HEK293T (cell line): ENCODE measurements around the gene ACSF2.

Experiments used
- CTCF ChIA-PET: fragments of 350-600 bp; formaldehyde crosslinking; extraction: SDS; loops from one replicate; lab custom pipeline; 2021; ENCODE audit warnings: antibody characterized with exemption, inconsistent platforms; lab: Yijun Ruan, JAX
- POLR2A ChIA-PET: fragments of 350-600 bp; formaldehyde crosslinking; extraction: SDS; loops from one replicate; lab custom pipeline; 2020; ENCODE audit warnings: antibody characterized with exemption, inconsistent platforms; lab: Yijun Ruan, JAX
- DNase-seq: peaks from one replicate; pipeline ENCODE4 v3.0.0; 2012; ENCODE audit warnings: mixed read lengths; ENCODE audit errors: extremely low spot score
- ARNT ChIP-seq: fragments of 450-650 bp; IDR thresholded peaks from 2 replicates; pipeline ENCODE4 v1.6.1; 2017; ENCODE audit warnings: mild to moderate bottlenecking
- BHLHE40 ChIP-seq: fragments of 450-650 bp; IDR thresholded peaks from 2 replicates; pipeline ENCODE4 v1.6.1; 2016; ENCODE audit warnings: mild to moderate bottlenecking, moderate library complexity, borderline replicate concordance
- CTBP1 ChIP-seq: fragments of 450-650 bp; IDR thresholded peaks from 2 replicates; pipeline ENCODE4 v1.6.1; 2016; ENCODE audit warnings: borderline replicate concordance
- ELF4 ChIP-seq: fragments of 450-650 bp; IDR thresholded peaks from 2 replicates; pipeline ENCODE4 v1.6.1; 2017; ENCODE audit warnings: antibody characterized with exemption
- FOXA1 ChIP-seq: fragments of 450-650 bp; IDR thresholded peaks from 2 replicates; pipeline ENCODE4 v1.6.1; 2016; ENCODE audit warnings: mild to moderate bottlenecking
- FOXK2 ChIP-seq: fragments of 450-650 bp; IDR thresholded peaks from 2 replicates; pipeline ENCODE4 v1.6.1; 2016; ENCODE audit warnings: mild to moderate bottlenecking
- FOXM1 ChIP-seq: fragments of 450-650 bp; IDR thresholded peaks from 2 replicates; pipeline ENCODE4 v1.6.1; 2017; ENCODE audit warnings: mild to moderate bottlenecking, borderline replicate concordance
- HDGF ChIP-seq: fragments of 450-650 bp; IDR thresholded peaks from 2 replicates; pipeline ENCODE4 v1.6.1; 2017; ENCODE audit warnings: antibody characterized with exemption, borderline replicate concordance
- L3MBTL2 ChIP-seq: fragments of 450-650 bp; conservative IDR thresholded peaks from 2 replicates; pipeline ENCODE4 v1.6.1; 2016; ENCODE audit warnings: mild to moderate bottlenecking
- LEF1 ChIP-seq: fragments of 450-650 bp; IDR thresholded peaks from 2 replicates; pipeline ENCODE4 v1.6.1; 2017; ENCODE audit warnings: mild to moderate bottlenecking, borderline replicate concordance
- NFRKB ChIP-seq: fragments of 450-650 bp; IDR thresholded peaks from 2 replicates; pipeline ENCODE4 v1.6.1; 2016; ENCODE audit warnings: mild to moderate bottlenecking, moderate library complexity
- PKNOX1 ChIP-seq: fragments of 450-650 bp; IDR thresholded peaks from 2 replicates; pipeline ENCODE4 v1.6.1; 2016
- SP1 ChIP-seq: fragments of 450-650 bp; IDR thresholded peaks from 2 replicates; pipeline ENCODE4 v1.6.1; 2017
- SUZ12 ChIP-seq: fragments of 450-650 bp; IDR thresholded peaks from 2 replicates; pipeline ENCODE4 v1.6.1; 2016; ENCODE audit warnings: mild to moderate bottlenecking
- TARDBP ChIP-seq: fragments of 450-650 bp; IDR thresholded peaks from 2 replicates; pipeline ENCODE4 v1.6.1; 2016
- ZNF384 ChIP-seq: fragments of 450-650 bp; IDR thresholded peaks from 2 replicates; pipeline ENCODE4 v1.6.1; 2016

Gene ACSF2

GRCh38 chr17:50484386-50485155 is 58.6 kb downstream of the ACSF2 start:
- POLR2A ChIA-PET, result interaction anchor here (1.2 to 1.4 kb wide), 2 partner anchors 9 to 57 kb away, joined by 3 to 5 read pairs; no protein-coding TSS in a partner anchor
- no peak for DNase-seq

DNA sequence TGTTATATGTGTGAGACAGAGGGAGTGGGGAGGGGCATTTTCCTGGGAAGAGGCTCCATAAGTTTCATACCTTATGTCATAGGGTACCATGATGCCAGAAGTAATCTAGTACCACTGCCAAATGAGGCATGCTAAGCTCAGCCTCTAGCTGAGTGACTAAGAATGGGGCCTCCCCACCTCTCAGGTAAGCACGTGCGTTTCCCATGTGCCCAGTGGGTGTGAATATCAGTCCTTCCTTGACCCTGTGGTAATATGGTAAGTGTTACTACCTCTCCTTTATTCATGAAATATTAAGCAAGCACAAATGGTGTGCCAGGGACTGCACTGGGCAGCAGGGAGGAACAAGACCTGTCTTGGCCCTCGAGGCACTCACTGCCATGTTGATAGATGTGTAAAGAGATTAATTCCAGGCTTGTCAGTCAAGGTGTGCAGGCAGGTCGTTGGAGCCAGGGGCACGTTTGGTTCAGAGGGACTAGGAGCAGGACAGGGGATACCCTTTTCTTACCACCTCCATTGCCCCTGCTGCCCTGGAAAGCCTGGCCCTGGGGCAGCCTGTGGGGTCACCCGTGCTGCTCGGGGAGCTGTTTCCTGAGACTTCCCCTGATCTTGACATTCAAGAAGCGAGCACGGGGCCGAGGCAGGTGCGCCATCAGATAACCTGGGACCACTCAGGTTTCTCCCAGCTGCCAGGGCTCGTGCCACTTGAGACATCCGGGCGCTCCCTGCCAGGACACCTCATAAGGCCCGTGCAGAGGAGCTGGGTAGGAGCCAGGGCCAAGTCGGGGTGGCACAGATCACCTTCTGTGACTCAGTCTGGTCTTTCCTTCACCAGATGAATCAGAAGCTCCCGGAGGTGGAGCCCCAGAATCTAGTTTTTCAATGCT is 61.4 kb downstream of the ACSF2 start:
- CTCF ChIA-PET, result interaction anchor here (0.6 to 0.7 kb wide), 2 partner anchors 8 to 18 kb away, joined by 3 read pairs; no protein-coding TSS in a partner anchor
- POLR2A ChIA-PET, result interaction anchor here (0.9 to 1.9 kb wide), 2 partner anchors 8 to 61 kb away, joined by 3 to 5 read pairs; partner anchors contain the start of gene ACSF2
- DNase-seq, result no peak
- TF ChIP-seq FOXA1 (no peak), FOXK2 (no peak), CTBP1 (no peak), ARNT (no peak), NFRKB (no peak), FOXM1 (no peak), HDGF (no peak), SP1 (no peak), SUZ12 (no peak), BHLHE40 (no peak), L3MBTL2 (no peak), PKNOX1 (no peak), ELF4 (no peak), ZNF384 (no peak), TARDBP (no peak), LEF1 (no peak)

More at GRCh38 chr17:50484386-50485155, 58.6 kb downstream of the ACSF2 start:
- TF ChIP-seq L3MBTL2 (no peak), ZNF384 (no peak), HDGF (no peak), NFRKB (no peak)
- CTCF ChIA-PET, result interaction anchor here (1.0 to 1.2 kb wide), 7 partner anchors 11 to 211 kb away, joined by 3 to 5 read pairs (median 3); no protein-coding TSS in a partner anchor

- no peak for TF ChIP-seq FOXM1
- ChIA-PET CTCF (interaction anchor here (1.1 kb wide), 1 partner anchor 12 kb away, joined by 3 read pairs; no protein-coding TSS in a partner anchor), POLR2A (interaction anchor here (1.9 kb wide), 1 partner anchor 9 kb away, joined by 5 read pairs; no protein-coding TSS in a partner anchor)
- no peak for DNase-seq
Observed at GRCh38 chr17:50488880-50489279, 62.9 kb downstream of the ACSF2 start.

DNA sequence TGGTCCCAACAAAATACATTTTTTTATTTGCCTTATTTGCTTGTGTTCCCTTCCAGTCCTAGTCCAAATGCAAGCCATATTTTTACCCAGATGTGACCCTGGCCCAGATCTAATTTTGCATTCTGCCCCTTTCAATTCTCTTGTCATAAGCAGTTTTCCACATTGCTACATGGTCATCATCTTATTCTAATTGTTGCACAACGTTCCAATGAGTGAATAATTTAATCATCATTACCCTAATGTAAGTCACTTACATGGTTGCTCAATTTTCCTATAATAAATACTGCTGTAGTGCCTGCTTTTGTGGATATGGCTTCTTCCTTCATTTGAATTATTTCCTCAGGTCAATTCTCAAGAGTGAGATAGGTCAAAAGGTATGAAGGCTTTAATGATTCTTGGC is 65.5 kb downstream of the ACSF2 start:
- CTCF ChIA-PET, result no interaction called here
- DNase-seq, result no peak
- TF ChIP-seq L3MBTL2 (no peak), NFRKB (no peak), SP1 (no peak), HDGF (no peak), BHLHE40 (no peak), SUZ12 (no peak), LEF1 (no peak), FOXM1 (no peak), TARDBP (no peak), ARNT (no peak), FOXK2 (no peak), ELF4 (no peak)
- POLR2A ChIA-PET, result interaction anchor here (1.4 kb wide), 1 partner anchor 94 kb away, joined by 4 read pairs; the partner anchor contains the start of gene LRRC59

DNA sequence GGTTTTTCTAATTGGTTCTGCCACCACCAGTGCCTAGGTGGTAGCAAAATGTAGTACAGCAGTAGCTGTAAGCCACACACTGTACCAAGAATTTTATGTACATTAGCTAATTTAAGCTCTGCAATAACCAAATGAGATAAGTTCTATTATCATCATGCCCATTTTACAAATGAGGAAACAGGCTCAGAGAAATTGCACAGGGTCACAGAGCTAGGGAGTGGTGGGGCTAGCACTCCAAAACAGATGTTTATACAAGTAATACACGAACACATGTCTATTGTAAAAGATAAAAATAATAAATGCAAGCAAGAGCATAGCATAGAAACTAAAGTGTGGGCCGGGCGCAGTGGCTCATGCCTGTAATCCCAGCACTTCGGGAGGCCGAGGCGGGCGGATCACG is 66.2 kb downstream of the ACSF2 start:
- DNase-seq, result no peak
- ChIA-PET CTCF (interaction anchor here (0.6 kb wide), 1 partner anchor 1372 kb away, joined by 3 read pairs; no protein-coding TSS in a partner anchor), POLR2A (interaction anchor here (1.4 kb wide), 1 partner anchor 95 kb away, joined by 4 read pairs; the partner anchor contains the start of gene LRRC59)
- TF ChIP-seq ZNF384, result no peak
- no peak for TF ChIP-seq LEF1
- TF ChIP-seq FOXM1, result no peak
- no peak for TF ChIP-seq ARNT
- TF ChIP-seq NFRKB, result no peak
- no peak for TF ChIP-seq CTBP1
- no peak for TF ChIP-seq PKNOX1
- no peak for TF ChIP-seq FOXA1
- TF ChIP-seq BHLHE40, result no peak
- TF ChIP-seq FOXK2, result no peak
- no peak for TF ChIP-seq L3MBTL2

GRCh38 chr17:50493744-50494143 is 67.7 kb downstream of the ACSF2 start:
- DNase-seq, result no peak
- POLR2A ChIA-PET, result interaction anchor here (0.8 to 1.5 kb wide), 7 partner anchors 8 to 48 kb away, joined by 3 to 7 read pairs (median 4); no protein-coding TSS in a partner anchor
- TF ChIP-seq LEF1 (no peak), HDGF (no peak)
- CTCF ChIA-PET, result interaction anchor here (1.1 to 1.4 kb wide), 3 partner anchors 15 to 133 kb away, joined by 3 to 7 read pairs (median 4); partner anchors contain the start of gene RSAD1
